Right cardiac atrium (tissue), 5 donors: Measurements from ENCODE around the gene HSDL2. TPM values are rescaled to one million over a fixed set of nuclear protein-coding genes. Genes with fewer than 3 reads are reported as not detected.
"Not testable (repeated sequence)": the region's sequence is repeated elsewhere in the genome, so short reads cannot be mapped to it uniquely, and the experiment has no call there.

ENCODE experiments used
- ATAC-seq, 2 donors: fragments of 200-7000 bp; cut with Tn5 transposase; one replicate each; pipeline versions ENCODE4 v1.8.0 to v1.9.1; 2020; ENCODE audit warnings: moderate library complexity in 2 of 2, mild to moderate bottlenecking in 1 of 2
- DNase-seq, 3 donors: peaks; one replicate each; pipeline ENCODE4 v3.0.0-alpha.2; 2020
- H3K27ac ChIP-seq: one replicate; pipeline ENCODE4 v1.5.1; 2013; ENCODE audit warnings: mild to moderate bottlenecking, low read length, control low read depth, moderate library complexity
- H3K27me3 ChIP-seq: one replicate; pipeline ENCODE4 v1.6.1; 2013; ENCODE audit not compliant: control insufficient read depth, insufficient read depth
- H3K4me1 ChIP-seq: one replicate; pipeline ENCODE4 v1.6.1; 2013; ENCODE audit warnings: low read length; ENCODE audit not compliant: control insufficient read depth, insufficient read depth
- H3K4me3 ChIP-seq: one replicate; pipeline ENCODE4 v1.5.1; 2013; ENCODE audit warnings: low read length, control low read depth
- H3K9me3 ChIP-seq: one replicate; pipeline ENCODE4 v1.6.1; 2013; ENCODE audit warnings: low read length; ENCODE audit not compliant: control insufficient read depth
- WGBS: extraction: QIAGEN DNeasy Blood & Tissue Kit; methylation state at CpG from one replicate; pipeline ENCODE4 v1.1.7; 2013; 5-methylcytosine and 5-hydroxymethylcytosine counted together
- intact Hi-C, 4 donors: fragments of 100-400 bp; cut with DNase I; formaldehyde crosslinking; loops; one replicate each; pipeline versions ENCODE4 v1.11.0 to v1.14.0; 2022 to 2023
- polyA plus RNA-seq: library from polyadenylated mRNA; stranded (reverse); fragments of 200-250 nt; gene quantifications from one replicate; pipeline ENCODE4 v1.2.3, GENCODE V29; 2013
- total RNA-seq, 4 donors: library from RNA; stranded (reverse); fragmentation: NEBNext Ultra II Directional; extraction: Animal tissue kit (Norgen Biotek cat#: 25700); gene quantifications; one replicate each; pipeline ENCODE4 v1.2.1, GENCODE V29; 2021
- donor health status: healthy with polysubstance abuse.
- donor health status: DM: no; HTN: yes; CAD: no.
- donor health status: DM: no; HTN: no; CAD: no.
- donor health status: DM: no; HTN: yes; CAD: no; lungs with severe emphysema.
- donor health status: DM: yes; HTN: yes; CAD: no.

The HSDL2 gene
- total and polyA plus RNA-seq, 5 donors: 87.6 to 120 (median 104) TPM

GRCh38 chr9:112393146-112393545 lies 13.2 kb downstream of the HSDL2 start:
- H3K4me1 ChIP-seq, intact Hi-C loops, H3K27ac ChIP-seq: not testable (repeated sequence)

DNA sequence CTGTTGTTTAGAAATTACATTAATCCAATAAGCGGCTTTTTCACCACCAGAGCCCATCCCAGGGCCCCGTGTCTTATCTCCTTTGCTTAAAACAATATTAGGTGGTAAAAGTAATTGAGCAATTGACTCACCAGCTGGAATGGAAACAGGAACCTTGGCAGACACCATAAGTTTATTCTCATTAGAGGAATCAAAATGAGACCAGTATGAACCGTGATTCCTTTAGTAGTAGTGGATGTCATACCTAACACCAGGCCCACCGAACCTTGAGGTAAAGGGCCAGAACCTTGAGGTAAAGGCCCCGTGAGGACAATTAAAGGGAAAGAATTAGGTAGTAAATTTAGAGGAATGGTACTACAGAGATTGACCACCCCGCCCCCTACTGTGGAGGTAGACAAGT lies 16.5 kb downstream of the HSDL2 start:
- no peak overlapping the region for H3K27ac ChIP-seq
- no peaks in the 10 kb centered on the region for H3K9me3 ChIP-seq
- intact Hi-C loops: no loop called here
- no peak for DNase-seq
- ATAC-seq: no peak
- no peaks in the 10 kb centered on the region for H3K27me3 ChIP-seq
- WGBS: 91% methylated on average over 6 of the region's 6 CpGs
- H3K4me3 ChIP-seq: no peak overlapping the region
- no peaks in the 10 kb centered on the region for H3K4me1 ChIP-seq

More at GRCh38 chr9:112393146-112393545, 13.2 kb downstream of the HSDL2 start:
- H3K9me3 ChIP-seq, H3K4me3 ChIP-seq, ATAC-seq, DNase-seq, H3K27me3 ChIP-seq: not testable (repeated sequence)
- WGBS: 95% methylated on average over 5 of the region's 5 CpGs

DNA sequence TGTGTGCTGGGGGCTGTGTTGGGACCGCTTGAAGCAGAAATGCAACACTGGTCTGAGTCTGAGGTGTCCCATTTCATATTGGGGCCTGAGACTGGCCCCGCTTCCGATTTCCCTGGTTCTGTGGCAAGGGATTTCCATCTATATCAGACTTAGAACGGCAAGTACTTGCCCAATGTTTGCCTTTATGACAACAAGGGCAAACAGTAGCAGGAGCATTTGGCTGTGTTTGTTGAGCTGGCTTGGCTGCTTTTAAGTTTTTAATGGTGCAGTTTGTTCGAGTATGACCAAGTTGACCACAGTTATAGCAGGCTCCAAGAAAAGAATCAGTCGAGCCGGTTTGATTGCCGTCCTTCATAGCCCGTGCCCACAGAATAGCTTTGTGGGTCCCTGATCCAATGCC lies 17.0 kb downstream of the HSDL2 start:
- no peaks in the 10 kb centered on the region for H3K9me3 ChIP-seq
- ATAC-seq (no peak), DNase-seq (no peak)
- no peaks in the 10 kb centered on the region for H3K27me3 ChIP-seq
- no peak overlapping the region for H3K27ac ChIP-seq
- WGBS: 98% methylated on average over 9 of the region's 9 CpGs
- intact Hi-C loops: no loop called here
- no peak overlapping the region for H3K4me3 ChIP-seq
- no peaks in the 10 kb centered on the region for H3K4me1 ChIP-seq

- intact Hi-C loops: no loop called here
- Histone ChIP-seq H3K4me3 (no peak overlapping the region), H3K9me3 (no peaks in the 10 kb centered on the region), H3K27me3 (no peaks in the 10 kb centered on the region), H3K4me1 (peaks cover 1% of the 10 kb centered on the region), H3K27ac (no peak overlapping the region)
- ATAC-seq: no peak
- 94% methylated on average over 6 of the region's 6 CpGs for WGBS
- DNase-seq: no peak
These were observed 21.4 kb downstream of the HSDL2 start for GRCh38 chr9:112401175-112401815.

GRCh38 chr9:112403614-112404201 lies 23.8 kb downstream of the HSDL2 start:
- ATAC-seq (no peak), DNase-seq (no peak)
- Histone ChIP-seq H3K27ac (no peak overlapping the region), H3K4me1 (peaks cover 1% of the 10 kb centered on the region), H3K27me3 (no peaks in the 10 kb centered on the region), H3K4me3 (no peak overlapping the region), H3K9me3 (no peaks in the 10 kb centered on the region)
- 87% methylated on average over 4 of the region's 4 CpGs for WGBS
- intact Hi-C loops: no loop called here

GRCh38 chr9:112404508-112404932 lies 24.6 kb downstream of the HSDL2 start:
- intact Hi-C loops: no loop called here
- DNase-seq (no peak), ATAC-seq (no peak)
- H3K4me1 ChIP-seq: peaks cover 1% of the 10 kb centered on the region
- no peaks in the 10 kb centered on the region for H3K9me3 ChIP-seq
- no peak overlapping the region for H3K27ac ChIP-seq
- 64% methylated on average over 3 of the region's 3 CpGs for WGBS
- H3K4me3 ChIP-seq: no peak overlapping the region
- no peaks in the 10 kb centered on the region for H3K27me3 ChIP-seq

GRCh38 chr9:112408275-112408674 lies 28.4 kb downstream of the HSDL2 start:
- no peak for DNase-seq
- intact Hi-C loops: no loop called here
- peaks cover 1% of the 10 kb centered on the region for H3K4me1 ChIP-seq
- no peak overlapping the region for H3K27ac ChIP-seq
- H3K4me3 ChIP-seq: no peak overlapping the region
- H3K9me3 ChIP-seq: no peaks in the 10 kb centered on the region
- 88% methylated on average over 3 of the region's 3 CpGs for WGBS
- H3K27me3 ChIP-seq: no peaks in the 10 kb centered on the region
- no peak for ATAC-seq

DNA sequence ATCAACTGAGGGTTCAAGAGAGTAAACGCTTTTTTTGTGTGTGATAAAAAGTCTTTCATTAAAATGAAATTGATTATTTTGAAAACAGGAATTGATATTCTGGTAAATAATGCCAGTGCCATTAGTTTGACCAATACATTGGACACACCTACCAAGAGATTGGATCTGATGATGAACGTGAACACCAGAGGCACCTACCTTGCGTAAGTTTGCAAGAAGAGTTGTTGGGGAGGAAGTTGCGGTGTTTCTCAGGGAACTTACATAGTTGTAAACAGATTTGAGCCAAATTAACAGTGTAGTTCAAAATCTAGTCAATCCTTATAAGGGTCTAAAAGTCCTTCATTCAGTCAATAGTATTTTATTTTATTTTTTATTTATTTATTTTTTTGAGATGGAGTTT lies 28.9 kb downstream of the HSDL2 start:
- WGBS: 89% methylated on average over 4 of the region's 4 CpGs
- no peak overlapping the region for H3K4me3 ChIP-seq

DNA sequence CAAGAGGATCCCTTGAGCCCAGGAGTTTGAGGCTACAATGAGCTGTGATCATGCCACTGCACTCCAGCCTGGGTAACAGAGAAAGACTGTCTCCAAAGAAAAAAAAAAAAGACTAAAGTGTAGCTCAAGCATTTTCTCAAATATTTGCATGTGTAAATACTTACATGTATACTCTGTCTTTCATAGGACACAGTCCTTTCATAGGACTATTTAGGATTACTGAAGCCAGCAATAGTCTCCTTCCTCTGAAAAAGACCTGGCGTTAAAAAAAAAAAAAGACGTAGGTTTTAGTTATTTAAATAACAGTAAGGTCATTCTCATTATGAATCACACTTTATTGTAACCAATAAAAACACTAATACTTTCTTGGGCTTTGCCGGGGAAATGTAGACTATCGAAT lies 29.9 kb downstream of the HSDL2 start:
- intact Hi-C loops: no loop called here

More for the DNA sequence above, 28.9 kb downstream of the HSDL2 start:
- Histone ChIP-seq H3K27me3 (no peaks in the 10 kb centered on the region), H3K27ac (no peak overlapping the region), H3K9me3 (no peaks in the 10 kb centered on the region), H3K4me1 (peaks cover 1% of the 10 kb centered on the region)
- DNase-seq (no peak), ATAC-seq (no peak)
- intact Hi-C loops: no loop called here

DNA sequence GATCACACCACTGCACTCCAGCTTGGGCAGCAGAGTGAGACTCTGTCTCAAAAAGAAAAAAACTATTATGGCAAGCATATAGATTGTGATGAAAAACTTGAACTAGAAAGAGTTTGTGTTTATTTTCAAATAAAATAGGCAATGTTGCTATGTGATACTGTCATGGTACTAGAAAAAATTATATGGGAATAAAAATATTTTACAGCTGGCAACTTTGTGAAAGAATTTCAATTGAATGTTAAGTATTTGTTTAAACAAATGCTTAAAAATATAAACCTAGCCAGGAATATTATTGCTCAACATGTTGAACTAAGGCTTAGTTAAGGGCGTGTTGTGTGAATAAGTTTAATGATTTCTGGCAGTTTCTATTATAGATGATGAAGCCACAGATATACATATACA lies 31.7 kb downstream of the HSDL2 start:
- Histone ChIP-seq H3K9me3 (no peaks in the 10 kb centered on the region), H3K4me1 (no peaks in the 10 kb centered on the region), H3K4me3 (no peak overlapping the region), H3K27me3 (no peaks in the 10 kb centered on the region), H3K27ac (no peak overlapping the region)
- DNase-seq (no peak), ATAC-seq (no peak)
- intact Hi-C loops: no loop called here
- WGBS: 84% methylated on average over 1 of the region's 1 CpG

More for the DNA sequence above, 29.9 kb downstream of the HSDL2 start:
- DNase-seq: no peak
- no peak for ATAC-seq
- Histone ChIP-seq H3K9me3 (no peaks in the 10 kb centered on the region), H3K4me1 (no peaks in the 10 kb centered on the region), H3K4me3 (no peak overlapping the region), H3K27me3 (no peaks in the 10 kb centered on the region), H3K27ac (no peak overlapping the region)
- 95% methylated on average over 4 of the region's 4 CpGs for WGBS

- H3K4me3 ChIP-seq, H3K27me3 ChIP-seq, intact Hi-C loops, H3K4me1 ChIP-seq, DNase-seq, ATAC-seq, H3K27ac ChIP-seq, H3K9me3 ChIP-seq: not testable (repeated sequence)
- WGBS: 93% methylated on average over 8 of the region's 9 CpGs
These were observed 33.8 kb downstream of the HSDL2 start for GRCh38 chr9:112413728-112414127.
